Panc1 (cell line): ENCODE results near the gene SLC19A1. TPM values are rescaled to one million over a fixed set of nuclear protein-coding genes. Genes with fewer than 3 reads are reported as not detected.

ENCODE experiments used
- ATAC-seq: fragments of 200-7000 bp; cut with Tn5 transposase; 2 replicates; pipeline ENCODE4 v1.9.1; 2020; ENCODE audit warnings: mild to moderate bottlenecking, moderate library complexity
- BruUV-seq: library from RNA; stranded (reverse); fragments of 400-500 nt; replicated peaks from 2 replicates; lab custom pipeline; 2021; lab: Mats Ljungman, UMichigan
- CTCF ChIA-PET: fragments of 300-600 bp; sonication (Branson Sonifier 250); formaldehyde crosslinking; loops from one replicate; lab custom pipeline; 2022; ENCODE audit warnings: antibody characterized with exemption; lab: Charles Lee
- POLR2A ChIA-PET: fragments of 300-600 bp; sonication (Branson Sonifier 250); formaldehyde crosslinking; loops from one replicate; lab custom pipeline; 2022; ENCODE audit warnings: antibody characterized with exemption; lab: Charles Lee
- DNase-seq: peaks from one replicate; pipeline ENCODE4 v3.0.0-alpha.2; 2010; ENCODE audit warnings: low read depth, low spot score
- H3K27ac ChIP-seq: 2 replicates; pipeline ENCODE4 v1.5.1; 2011; ENCODE audit warnings: mild to moderate bottlenecking, low read length, inconsistent platforms
- H3K27me3 ChIP-seq: fragments of 200-500 bp; sonication (Bioruptor generic); 2 replicates; pipeline ENCODE4 v1.6.0; 2014; ENCODE audit warnings: low read length, inconsistent platforms; ENCODE audit not compliant: control insufficient read depth, insufficient read depth
- H3K36me3 ChIP-seq: fragments of 200-500 bp; sonication (Bioruptor generic); 2 replicates; pipeline ENCODE4 v1.5.1; 2014; ENCODE audit warnings: inconsistent platforms, mild to moderate bottlenecking, low read length, moderate library complexity; ENCODE audit not compliant: control insufficient read depth, insufficient read depth
- H3K4me1 ChIP-seq: 2 replicates; pipeline ENCODE4 v1.5.1; 2011; ENCODE audit warnings: inconsistent platforms, mild to moderate bottlenecking, low read length, moderate library complexity; ENCODE audit not compliant: control insufficient read depth, insufficient read depth
- H3K4me3 ChIP-seq, 2 experiments: 2 replicates each; pipeline ENCODE4 v1.5.1; 2011 to 2012; ENCODE audit warnings: low read depth in 2 of 2, low read length in 2 of 2, mild to moderate bottlenecking in 2 of 2, inconsistent platforms in 1 of 2, moderate library complexity in 1 of 2
- H3K9me3 ChIP-seq: fragments of 200-500 bp; sonication (Bioruptor generic); 2 replicates; pipeline ENCODE4 v1.5.1; 2014; ENCODE audit warnings: low read depth, mild to moderate bottlenecking, inconsistent platforms, low read length, moderate library complexity; ENCODE audit not compliant: control insufficient read depth, insufficient read depth
- CTCF ChIP-seq: fragments of 450-650 bp; IDR thresholded peaks from 2 replicates; pipeline ENCODE4 v1.5.1; 2017; ENCODE audit warnings: mild to moderate bottlenecking
- POLR2AphosphoS5 ChIP-seq: IDR thresholded peaks from 2 replicates; pipeline ENCODE4 v1.6.1; 2012; ENCODE audit warnings: mild to moderate bottlenecking, low read depth, low read length, moderate library complexity
- SIN3A ChIP-seq: IDR thresholded peaks from 2 replicates; pipeline ENCODE4 v1.6.1; 2012; ENCODE audit warnings: low read depth, mild to moderate bottlenecking, low read length, moderate library complexity, borderline replicate concordance; ENCODE audit not compliant: insufficient read depth
- TCF7L2 ChIP-seq: IDR thresholded peaks from 2 replicates; pipeline ENCODE4 v1.6.1; 2011; ENCODE audit warnings: mild to moderate bottlenecking, low read depth, low read length, inconsistent platforms
- in situ Hi-C: cut with HindIII; loops from 2 replicates; pipeline ENCODE4 v1.10.0; 2016; ENCODE audit warnings: low sequenced_read_pairs, low pct_unique_long_range_greater_than_20kb
- intact Hi-C: fragments of 100-400 bp; cut with micrococcal nuclease; formaldehyde crosslinking; loops from one replicate; pipeline ENCODE4 v1.10.0; 2022; ENCODE audit not compliant: unreplicated experiment
- total RNA-seq: library from RNA; stranded (reverse); gene quantifications from one replicate; pipeline ENCODE4 v1.2.1, GENCODE V29; 2021; ENCODE audit not compliant: unreplicated experiment
- TF ChIP-seq, protein P1 (sequence below), 2 experiments: IDR thresholded peaks; 2 replicates each; pipeline ENCODE4 v1.6.1; 2011 to 2012; ENCODE audit warnings: low read depth in 2 of 2, control low read depth in 1 of 2, low read length in 1 of 2, mild to moderate bottlenecking in 1 of 2, moderate library complexity in 1 of 2; ENCODE audit not compliant: insufficient read depth in 1 of 2

Gene SLC19A1
- total RNA-seq, 1 experiment from 2014 or later: 24.5 TPM

- ChIA-PET CTCF (no interaction called here), POLR2A (no interaction called here)
- no peak for ATAC-seq
- in situ Hi-C loops (no loop called here), intact Hi-C loops (no loop called here)
- Histone ChIP-seq H3K27me3 (no peaks in the 10 kb centered on the region), H3K4me1 (peaks cover 13% of the 10 kb centered on the region), H3K9me3 (no peaks in the 10 kb centered on the region), H3K27ac (no peak overlapping the region), H3K4me3 (no peak overlapping the region), H3K36me3 (no peaks in the 10 kb centered on the region; the same call in 1 of the 2 replicates)
- BruUV-seq: no TSS peak
- TF ChIP-seq, protein P1, sequence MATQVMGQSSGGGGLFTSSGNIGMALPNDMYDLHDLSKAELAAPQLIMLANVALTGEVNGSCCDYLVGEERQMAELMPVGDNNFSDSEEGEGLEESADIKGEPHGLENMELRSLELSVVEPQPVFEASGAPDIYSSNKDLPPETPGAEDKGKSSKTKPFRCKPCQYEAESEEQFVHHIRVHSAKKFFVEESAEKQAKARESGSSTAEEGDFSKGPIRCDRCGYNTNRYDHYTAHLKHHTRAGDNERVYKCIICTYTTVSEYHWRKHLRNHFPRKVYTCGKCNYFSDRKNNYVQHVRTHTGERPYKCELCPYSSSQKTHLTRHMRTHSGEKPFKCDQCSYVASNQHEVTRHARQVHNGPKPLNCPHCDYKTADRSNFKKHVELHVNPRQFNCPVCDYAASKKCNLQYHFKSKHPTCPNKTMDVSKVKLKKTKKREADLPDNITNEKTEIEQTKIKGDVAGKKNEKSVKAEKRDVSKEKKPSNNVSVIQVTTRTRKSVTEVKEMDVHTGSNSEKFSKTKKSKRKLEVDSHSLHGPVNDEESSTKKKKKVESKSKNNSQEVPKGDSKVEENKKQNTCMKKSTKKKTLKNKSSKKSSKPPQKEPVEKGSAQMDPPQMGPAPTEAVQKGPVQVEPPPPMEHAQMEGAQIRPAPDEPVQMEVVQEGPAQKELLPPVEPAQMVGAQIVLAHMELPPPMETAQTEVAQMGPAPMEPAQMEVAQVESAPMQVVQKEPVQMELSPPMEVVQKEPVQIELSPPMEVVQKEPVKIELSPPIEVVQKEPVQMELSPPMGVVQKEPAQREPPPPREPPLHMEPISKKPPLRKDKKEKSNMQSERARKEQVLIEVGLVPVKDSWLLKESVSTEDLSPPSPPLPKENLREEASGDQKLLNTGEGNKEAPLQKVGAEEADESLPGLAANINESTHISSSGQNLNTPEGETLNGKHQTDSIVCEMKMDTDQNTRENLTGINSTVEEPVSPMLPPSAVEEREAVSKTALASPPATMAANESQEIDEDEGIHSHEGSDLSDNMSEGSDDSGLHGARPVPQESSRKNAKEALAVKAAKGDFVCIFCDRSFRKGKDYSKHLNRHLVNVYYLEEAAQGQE (IDR thresholded peaks at IDR 0.05; ENCODE audit: insufficient read depth in 1 of 2, low read depth in 2 of 2, low read length in 1 of 2): no peak
- TF ChIP-seq CTCF: no peak
- no peak for TF ChIP-seq TCF7L2
- no peak for TF ChIP-seq SIN3A
- TF ChIP-seq POLR2AphosphoS5: no peak; the same call in 1 of the 2 replicates
- no peak for DNase-seq
These were observed 48.7 kb downstream of the SLC19A1 start for GRCh38 chr21:45493401-45494001.

DNA sequence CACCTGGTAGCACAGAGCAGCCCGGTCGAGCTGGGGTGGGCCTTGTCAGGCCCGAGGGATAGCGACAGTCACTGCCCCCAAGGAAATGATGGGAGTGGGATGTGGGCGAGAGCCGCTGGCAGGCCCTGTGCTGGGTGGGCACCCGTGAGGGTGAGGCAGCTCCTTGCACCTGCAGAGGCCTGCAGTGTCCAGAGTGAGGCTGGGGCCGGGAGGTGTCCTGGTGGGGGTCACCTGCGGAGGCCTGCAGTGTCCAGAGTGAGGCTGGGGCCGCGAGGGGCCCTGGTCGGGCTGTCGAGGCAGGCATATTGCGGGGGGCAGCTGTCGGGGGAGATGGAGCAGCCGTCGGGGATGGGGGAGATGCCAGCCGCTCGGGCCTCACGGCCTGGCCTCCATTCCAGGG, 49.5 kb downstream of the SLC19A1 start:
- Histone ChIP-seq H3K36me3 (no peaks in the 10 kb centered on the region; the same call in 1 of the 2 replicates), H3K9me3 (no peaks in the 10 kb centered on the region), H3K27me3 (no peaks in the 10 kb centered on the region), H3K4me3 (no peak overlapping the region), H3K27ac (no peak overlapping the region), H3K4me1 (peaks cover 19% of the 10 kb centered on the region)
- ChIA-PET POLR2A (no interaction called here), CTCF (no interaction called here)
- in situ Hi-C loops (no loop called here), intact Hi-C loops (no loop called here)
- TF ChIP-seq, protein P1 (IDR thresholded peaks at IDR 0.05; ENCODE audit: insufficient read depth in 1 of 2, low read depth in 2 of 2, low read length in 1 of 2): no peak
- no peak for TF ChIP-seq CTCF
- no peak for TF ChIP-seq TCF7L2
- TF ChIP-seq SIN3A: no peak
- no peak for TF ChIP-seq POLR2AphosphoS5
- DNase-seq: no peak
- ATAC-seq: no peak
- BruUV-seq: no TSS peak
